ENCODE results near the gene ANKS4B. TPM values are rescaled to one million over a fixed set of nuclear protein-coding genes. Genes with fewer than 3 reads are reported as not detected.

Gene ANKS4B
- total RNA-seq, 1 experiment from 2014 or later = 0.07 TPM

DNA sequence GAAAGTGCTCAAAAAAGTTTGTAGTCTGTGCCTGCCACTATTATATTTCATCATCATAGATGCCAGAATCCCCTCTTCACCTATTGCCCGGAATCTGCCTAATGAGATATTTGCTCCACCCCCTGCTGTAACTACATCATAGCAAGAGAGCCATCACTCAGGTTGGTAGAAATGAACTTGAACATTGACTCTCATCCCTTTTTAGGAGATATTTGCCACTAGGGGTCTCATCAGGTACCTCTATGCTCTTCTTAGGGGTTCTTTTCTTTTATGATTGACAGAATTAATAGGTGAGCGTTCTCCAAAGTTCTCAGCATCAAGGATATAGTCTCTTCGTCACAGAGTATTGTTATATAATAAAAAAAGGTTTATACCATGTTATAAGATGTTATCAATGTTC, 20.0 kb downstream of the ANKS4B start:
- ATAC-seq (no peak), DNase-seq (ENCODE audit: low spot score) (no peak)
- H3K27me3 Mint-ChIP-seq (ENCODE audit: low read depth) = peaks cover 3% of the 10 kb centered on the region; the same call in 1 of the 2 replicates
- H3K27ac Mint-ChIP-seq = no peak overlapping the region
- no peaks in the 10 kb centered on the region for H3K9me3 Mint-ChIP-seq
- no peaks in the 10 kb centered on the region for H3K36me3 Mint-ChIP-seq
- POLR2A ChIA-PET = interaction anchor here (0.6 kb wide), 1 partner anchor 37 kb away, joined by 4 read pairs; no protein-coding TSS in a partner anchor
- no peaks in the 10 kb centered on the region for H3K4me1 Mint-ChIP-seq
- no peak overlapping the region for H3K4me3 Mint-ChIP-seq
- CTCF ChIA-PET = interaction anchor here (0.6 to 1.1 kb wide), 5 partner anchors 8 to 178 kb away, joined by 3 to 4 read pairs (median 3); no protein-coding TSS in a partner anchor
- TF ChIP-seq ATF1 (CRISPR knock-in tag; IDR thresholded peaks at IDR 0.05) (no peak), TEAD4 (CRISPR knock-in tag; IDR thresholded peaks at IDR 0.05) (no peak), GABPB1 (CRISPR knock-in tag; IDR thresholded peaks at IDR 0.05) (no peak), RORB (CRISPR knock-in tag; IDR thresholded peaks at IDR 0.05) (no peak), ESRRA (CRISPR knock-in tag; IDR thresholded peaks at IDR 0.05; ENCODE audit: borderline replicate concordance) (no peak), ETV6 (CRISPR knock-in tag; IDR thresholded peaks at IDR 0.05) (no peak)
- TF ChIP-seq, protein P1, sequence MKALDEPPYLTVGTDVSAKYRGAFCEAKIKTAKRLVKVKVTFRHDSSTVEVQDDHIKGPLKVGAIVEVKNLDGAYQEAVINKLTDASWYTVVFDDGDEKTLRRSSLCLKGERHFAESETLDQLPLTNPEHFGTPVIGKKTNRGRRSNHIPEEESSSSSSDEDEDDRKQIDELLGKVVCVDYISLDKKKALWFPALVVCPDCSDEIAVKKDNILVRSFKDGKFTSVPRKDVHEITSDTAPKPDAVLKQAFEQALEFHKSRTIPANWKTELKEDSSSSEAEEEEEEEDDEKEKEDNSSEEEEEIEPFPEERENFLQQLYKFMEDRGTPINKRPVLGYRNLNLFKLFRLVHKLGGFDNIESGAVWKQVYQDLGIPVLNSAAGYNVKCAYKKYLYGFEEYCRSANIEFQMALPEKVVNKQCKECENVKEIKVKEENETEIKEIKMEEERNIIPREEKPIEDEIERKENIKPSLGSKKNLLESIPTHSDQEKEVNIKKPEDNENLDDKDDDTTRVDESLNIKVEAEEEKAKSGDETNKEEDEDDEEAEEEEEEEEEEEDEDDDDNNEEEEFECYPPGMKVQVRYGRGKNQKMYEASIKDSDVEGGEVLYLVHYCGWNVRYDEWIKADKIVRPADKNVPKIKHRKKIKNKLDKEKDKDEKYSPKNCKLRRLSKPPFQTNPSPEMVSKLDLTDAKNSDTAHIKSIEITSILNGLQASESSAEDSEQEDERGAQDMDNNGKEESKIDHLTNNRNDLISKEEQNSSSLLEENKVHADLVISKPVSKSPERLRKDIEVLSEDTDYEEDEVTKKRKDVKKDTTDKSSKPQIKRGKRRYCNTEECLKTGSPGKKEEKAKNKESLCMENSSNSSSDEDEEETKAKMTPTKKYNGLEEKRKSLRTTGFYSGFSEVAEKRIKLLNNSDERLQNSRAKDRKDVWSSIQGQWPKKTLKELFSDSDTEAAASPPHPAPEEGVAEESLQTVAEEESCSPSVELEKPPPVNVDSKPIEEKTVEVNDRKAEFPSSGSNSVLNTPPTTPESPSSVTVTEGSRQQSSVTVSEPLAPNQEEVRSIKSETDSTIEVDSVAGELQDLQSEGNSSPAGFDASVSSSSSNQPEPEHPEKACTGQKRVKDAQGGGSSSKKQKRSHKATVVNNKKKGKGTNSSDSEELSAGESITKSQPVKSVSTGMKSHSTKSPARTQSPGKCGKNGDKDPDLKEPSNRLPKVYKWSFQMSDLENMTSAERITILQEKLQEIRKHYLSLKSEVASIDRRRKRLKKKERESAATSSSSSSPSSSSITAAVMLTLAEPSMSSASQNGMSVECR (CRISPR knock-in tag; IDR thresholded peaks at IDR 0.05; ENCODE audit: borderline replicate concordance) = no peak
- TF ChIP-seq, protein P2, sequence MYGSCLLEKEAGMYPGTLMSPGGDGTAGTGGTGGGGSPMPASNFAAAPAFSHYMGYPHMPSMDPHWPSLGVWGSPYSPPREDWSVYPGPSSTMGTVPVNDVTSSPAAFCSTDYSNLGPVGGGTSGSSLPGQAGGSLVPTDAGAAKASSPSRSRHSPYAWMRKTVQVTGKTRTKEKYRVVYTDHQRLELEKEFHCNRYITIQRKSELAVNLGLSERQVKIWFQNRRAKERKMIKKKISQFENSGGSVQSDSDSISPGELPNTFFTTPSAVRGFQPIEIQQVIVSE (CRISPR knock-in tag; IDR thresholded peaks at IDR 0.05; ENCODE audit: borderline replicate concordance) = no peak
- TF ChIP-seq, protein P3, sequence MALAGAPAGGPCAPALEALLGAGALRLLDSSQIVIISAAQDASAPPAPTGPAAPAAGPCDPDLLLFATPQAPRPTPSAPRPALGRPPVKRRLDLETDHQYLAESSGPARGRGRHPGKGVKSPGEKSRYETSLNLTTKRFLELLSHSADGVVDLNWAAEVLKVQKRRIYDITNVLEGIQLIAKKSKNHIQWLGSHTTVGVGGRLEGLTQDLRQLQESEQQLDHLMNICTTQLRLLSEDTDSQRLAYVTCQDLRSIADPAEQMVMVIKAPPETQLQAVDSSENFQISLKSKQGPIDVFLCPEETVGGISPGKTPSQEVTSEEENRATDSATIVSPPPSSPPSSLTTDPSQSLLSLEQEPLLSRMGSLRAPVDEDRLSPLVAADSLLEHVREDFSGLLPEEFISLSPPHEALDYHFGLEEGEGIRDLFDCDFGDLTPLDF (CRISPR knock-in tag; IDR thresholded peaks at IDR 0.05) = no peak
- TF ChIP-seq, protein P4, sequence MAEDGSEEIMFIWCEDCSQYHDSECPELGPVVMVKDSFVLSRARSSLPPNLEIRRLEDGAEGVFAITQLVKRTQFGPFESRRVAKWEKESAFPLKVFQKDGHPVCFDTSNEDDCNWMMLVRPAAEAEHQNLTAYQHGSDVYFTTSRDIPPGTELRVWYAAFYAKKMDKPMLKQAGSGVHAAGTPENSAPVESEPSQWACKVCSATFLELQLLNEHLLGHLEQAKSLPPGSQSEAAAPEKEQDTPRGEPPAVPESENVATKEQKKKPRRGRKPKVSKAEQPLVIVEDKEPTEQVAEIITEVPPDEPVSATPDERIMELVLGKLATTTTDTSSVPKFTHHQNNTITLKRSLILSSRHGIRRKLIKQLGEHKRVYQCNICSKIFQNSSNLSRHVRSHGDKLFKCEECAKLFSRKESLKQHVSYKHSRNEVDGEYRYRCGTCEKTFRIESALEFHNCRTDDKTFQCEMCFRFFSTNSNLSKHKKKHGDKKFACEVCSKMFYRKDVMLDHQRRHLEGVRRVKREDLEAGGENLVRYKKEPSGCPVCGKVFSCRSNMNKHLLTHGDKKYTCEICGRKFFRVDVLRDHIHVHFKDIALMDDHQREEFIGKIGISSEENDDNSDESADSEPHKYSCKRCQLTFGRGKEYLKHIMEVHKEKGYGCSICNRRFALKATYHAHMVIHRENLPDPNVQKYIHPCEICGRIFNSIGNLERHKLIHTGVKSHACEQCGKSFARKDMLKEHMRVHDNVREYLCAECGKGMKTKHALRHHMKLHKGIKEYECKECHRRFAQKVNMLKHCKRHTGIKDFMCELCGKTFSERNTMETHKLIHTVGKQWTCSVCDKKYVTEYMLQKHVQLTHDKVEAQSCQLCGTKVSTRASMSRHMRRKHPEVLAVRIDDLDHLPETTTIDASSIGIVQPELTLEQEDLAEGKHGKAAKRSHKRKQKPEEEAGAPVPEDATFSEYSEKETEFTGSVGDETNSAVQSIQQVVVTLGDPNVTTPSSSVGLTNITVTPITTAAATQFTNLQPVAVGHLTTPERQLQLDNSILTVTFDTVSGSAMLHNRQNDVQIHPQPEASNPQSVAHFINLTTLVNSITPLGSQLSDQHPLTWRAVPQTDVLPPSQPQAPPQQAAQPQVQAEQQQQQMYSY (CRISPR knock-in tag; IDR thresholded peaks at IDR 0.05) = no peak

DNA sequence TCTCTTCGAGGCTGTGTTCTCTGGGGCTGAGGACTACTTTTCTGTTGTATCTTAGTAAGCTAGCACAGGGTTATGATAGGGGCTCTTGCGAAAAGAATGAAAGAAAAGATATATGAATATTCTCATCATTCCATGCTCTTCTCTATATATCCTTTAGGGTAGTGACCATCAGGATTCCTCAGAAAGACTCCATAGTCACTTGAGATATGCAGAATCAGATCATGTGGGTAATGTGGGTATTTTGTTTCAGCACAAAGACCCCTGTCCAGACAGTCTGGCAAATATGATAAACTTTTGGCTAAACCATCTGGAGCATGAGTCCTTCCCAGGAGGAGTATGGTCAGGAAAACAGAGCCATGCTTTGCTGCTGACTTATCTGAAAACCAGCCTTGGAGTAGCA, 23.1 kb downstream of the ANKS4B start:
- Mint-ChIP-seq H3K27ac (no peak overlapping the region), H3K27me3 (ENCODE audit: low read depth) (no peaks in the 10 kb centered on the region), H3K4me3 (no peak overlapping the region), H3K36me3 (no peaks in the 10 kb centered on the region; the same call in 1 of the 2 replicates), H3K9me3 (no peaks in the 10 kb centered on the region), H3K4me1 (no peaks in the 10 kb centered on the region)
- ATAC-seq = no peak
- ChIA-PET POLR2A (no interaction called here), CTCF (interaction anchor here (1.5 kb wide), 1 partner anchor 44 kb away, joined by 4 read pairs; no protein-coding TSS in a partner anchor)
- TF ChIP-seq, protein P4 (CRISPR knock-in tag; IDR thresholded peaks at IDR 0.05) = no peak
- TF ChIP-seq, protein P2 (CRISPR knock-in tag; IDR thresholded peaks at IDR 0.05; ENCODE audit: borderline replicate concordance) = no peak
- DNase-seq (ENCODE audit: low spot score) = no peak

Data from WTC11 (cell line).